GM19372 (cell line): ENCODE results near the gene DRC1.
"Not testable (repeated sequence)": the region's sequence is repeated elsewhere in the genome, so short reads cannot be mapped to it uniquely, and the experiment has no call there.

Experiments
- ATAC-seq: cut with Tn5 transposase; IDR thresholded peaks from one replicate; pipeline ENCODE4 v1.9.1; 2021; ENCODE audit warnings: mild to moderate bottlenecking, low read depth, moderate library complexity; ENCODE audit not compliant: unreplicated experiment

The DRC1 gene

GRCh38 chr2:26401739-26402541, at the start of gene DRC1:
Gene DRC1 (plus strand): TSS chr2:26401920. CDS start chr2:26401990, 70 bp downstream.
- no peak for ATAC-seq

GRCh38 chr2:26352892-26353291, 48.8 kb upstream of the DRC1 start:
- ATAC-seq: no peak

GRCh38 chr2:26354469-26354868, 47.3 kb upstream of the DRC1 start:
- ATAC-seq: not testable (repeated sequence)

GRCh38 chr2:26355038-26355995, 46.4 kb upstream of the DRC1 start:
- ATAC-seq: no peak

- no peak for ATAC-seq
Observed at GRCh38 chr2:26356111-26356510, 45.6 kb upstream of the DRC1 start.

GRCh38 chr2:26356771-26357170, 44.9 kb upstream of the DRC1 start:
- ATAC-seq: no peak

GRCh38 chr2:26359886-26360473, 41.7 kb upstream of the DRC1 start:
- ATAC-seq: no peak

GRCh38 chr2:26363323-26363722, 38.4 kb upstream of the DRC1 start:
- ATAC-seq: no peak

GRCh38 chr2:26363958-26364357, 37.8 kb upstream of the DRC1 start:
- ATAC-seq: no peak

GRCh38 chr2:26364669-26365068, 37.1 kb upstream of the DRC1 start:
- no peak for ATAC-seq

- no peak for ATAC-seq
Observed at GRCh38 chr2:26366957-26367356, 34.8 kb upstream of the DRC1 start.

- not testable (repeated sequence) for ATAC-seq
Observed at GRCh38 chr2:26369664-26370063, 32.1 kb upstream of the DRC1 start.

GRCh38 chr2:26370909-26371308, 30.8 kb upstream of the DRC1 start:
- not testable (repeated sequence) for ATAC-seq

- ATAC-seq: no peak
Observed at GRCh38 chr2:26376799-26377198, 24.9 kb upstream of the DRC1 start.

- ATAC-seq: no peak
Observed at GRCh38 chr2:26380281-26380680, 21.4 kb upstream of the DRC1 start.

GRCh38 chr2:26382564-26382963, 19.2 kb upstream of the DRC1 start:
- ATAC-seq: no peak

GRCh38 chr2:26384183-26384582, 17.5 kb upstream of the DRC1 start:
- no peak for ATAC-seq

GRCh38 chr2:26384597-26384996, 17.1 kb upstream of the DRC1 start:
- ATAC-seq: no peak

- no peak for ATAC-seq
Observed at GRCh38 chr2:26387189-26387588, 14.5 kb upstream of the DRC1 start.

GRCh38 chr2:26394694-26395093, 7.0 kb upstream of the DRC1 start:
- no peak for ATAC-seq

- ATAC-seq: no peak
Observed at GRCh38 chr2:26395394-26395793, 6.3 kb upstream of the DRC1 start.
